Transverse colon (tissue), 4 donors: Measurements from ENCODE around the gene SCAI.
A peak's percentile ranks its signal among the peaks of the same experiment; 100 is the strongest.
"Not testable (repeated sequence)": the region's sequence is repeated elsewhere in the genome, so short reads cannot be mapped to it uniquely, and the experiment has no call there.

Experiments used
- EP300 ChIP-seq: sonication (generic); formaldehyde crosslinking; IDR thresholded peaks from one replicate; pipeline ENCODE4 v1.6.1; 2017; ENCODE audit warnings: antibody characterized with exemption, low read depth
- POLR2A ChIP-seq: fragments of 450-650 bp; IDR thresholded peaks from one replicate; pipeline ENCODE4 v1.6.1; 2016; ENCODE audit warnings: antibody characterized with exemption, mild to moderate bottlenecking, moderate library complexity
- POLR2AphosphoS5 ChIP-seq, 3 donors: sonication (generic); formaldehyde crosslinking; IDR thresholded peaks; one replicate each; pipeline ENCODE4 v1.6.1; 2016; ENCODE audit warnings: antibody characterized with exemption in 3 of 3
- TF ChIP-seq, protein P1 (sequence below), 5 experiments: fragments of 200-600 bp in 3 of 5; fragments of 450-650 bp in 2 of 5; sonication (generic) in 3 of 5; IDR thresholded peaks; 1 replicate in 2 of 5; 2 replicates in 3 of 5; pipeline ENCODE4 v1.5.1; 2016 to 2017; ENCODE audit warnings: antibody characterized with exemption in 5 of 5, inconsistent platforms in 3 of 5, mild to moderate bottlenecking in 2 of 5, moderate library complexity in 1 of 5

DNA sequence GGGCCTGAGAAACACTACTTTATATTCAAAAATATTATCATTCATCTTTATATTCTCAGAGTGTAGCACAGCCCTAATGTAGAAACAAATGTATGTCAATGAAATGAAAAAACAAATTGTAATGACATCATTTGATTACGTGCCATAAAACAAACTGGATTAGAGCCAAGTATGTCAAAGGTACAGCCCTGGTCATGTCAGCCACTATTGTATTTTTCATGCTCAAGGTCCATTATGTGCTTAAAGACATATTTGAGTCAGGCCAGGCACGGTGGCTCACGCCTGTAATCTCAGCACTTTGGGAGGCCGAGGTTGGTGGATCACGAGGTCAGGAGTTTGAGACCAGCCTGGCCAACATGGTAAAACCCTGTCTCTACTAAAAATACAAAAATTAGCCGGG is 222.9 kb downstream of the SCAI start:
- TF ChIP-seq, protein P1, sequence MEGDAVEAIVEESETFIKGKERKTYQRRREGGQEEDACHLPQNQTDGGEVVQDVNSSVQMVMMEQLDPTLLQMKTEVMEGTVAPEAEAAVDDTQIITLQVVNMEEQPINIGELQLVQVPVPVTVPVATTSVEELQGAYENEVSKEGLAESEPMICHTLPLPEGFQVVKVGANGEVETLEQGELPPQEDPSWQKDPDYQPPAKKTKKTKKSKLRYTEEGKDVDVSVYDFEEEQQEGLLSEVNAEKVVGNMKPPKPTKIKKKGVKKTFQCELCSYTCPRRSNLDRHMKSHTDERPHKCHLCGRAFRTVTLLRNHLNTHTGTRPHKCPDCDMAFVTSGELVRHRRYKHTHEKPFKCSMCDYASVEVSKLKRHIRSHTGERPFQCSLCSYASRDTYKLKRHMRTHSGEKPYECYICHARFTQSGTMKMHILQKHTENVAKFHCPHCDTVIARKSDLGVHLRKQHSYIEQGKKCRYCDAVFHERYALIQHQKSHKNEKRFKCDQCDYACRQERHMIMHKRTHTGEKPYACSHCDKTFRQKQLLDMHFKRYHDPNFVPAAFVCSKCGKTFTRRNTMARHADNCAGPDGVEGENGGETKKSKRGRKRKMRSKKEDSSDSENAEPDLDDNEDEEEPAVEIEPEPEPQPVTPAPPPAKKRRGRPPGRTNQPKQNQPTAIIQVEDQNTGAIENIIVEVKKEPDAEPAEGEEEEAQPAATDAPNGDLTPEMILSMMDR (IDR thresholded peaks at IDR 0.05) = not testable (repeated sequence)
- not testable (repeated sequence) for TF ChIP-seq EP300, POLR2A
- TF ChIP-seq POLR2AphosphoS5 (IDR thresholded peaks at IDR 0.05) = peak in 2 of 3 donors; percentile 18 to 50
